Ecto neural progenitor cell (in vitro differentiated cells): ENCODE results near the gene SIX4.

Source experiments
- DNase-seq: peaks from one replicate; pipeline ENCODE4 v3.0.0-alpha.2; 2018; ENCODE audit warnings: low spot score

The SIX4 gene

DNA sequence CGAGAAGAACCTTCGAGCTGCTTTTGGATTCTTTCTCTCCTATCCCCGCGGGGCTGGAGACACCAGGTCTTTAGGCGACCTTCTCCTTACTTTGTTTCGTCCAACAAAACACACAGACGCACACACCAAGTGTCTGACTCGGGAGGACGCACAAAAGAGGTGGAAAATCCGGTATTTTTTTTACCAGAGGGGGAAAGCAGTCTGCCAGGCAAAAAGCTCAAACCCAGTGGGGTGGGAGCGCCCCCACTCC lies 2.1 kb downstream of the SIX4 start:
- no peak for DNase-seq

GRCh38 chr14:60721326-60722106 lies 2.6 kb downstream of the SIX4 start:
- DNase-seq: peak; percentile 77

GRCh38 chr14:60720962-60721325 lies 3.2 kb downstream of the SIX4 start:
- no peak for DNase-seq

GRCh38 chr14:60720391-60720790 lies 3.8 kb downstream of the SIX4 start:
- no peak for DNase-seq

DNA sequence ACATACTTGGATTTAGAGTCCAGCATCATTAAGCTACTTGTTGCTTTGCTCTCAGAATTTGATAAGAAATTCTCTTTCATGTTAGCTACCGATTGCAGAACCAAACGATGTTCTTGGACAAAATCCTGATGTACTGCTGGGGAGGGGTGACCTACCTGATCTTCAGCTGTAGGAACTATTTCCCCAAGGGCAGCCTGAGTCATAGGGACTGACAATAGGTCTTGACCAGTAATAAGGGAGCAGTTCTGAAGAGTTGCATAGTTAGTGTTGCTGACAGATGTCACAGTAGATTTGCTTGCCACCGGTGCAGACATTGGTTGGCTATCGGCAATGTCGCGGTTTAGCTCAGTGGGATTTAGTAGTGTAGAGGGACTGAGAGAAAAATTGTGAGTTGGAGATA lies 10.6 kb downstream of the SIX4 start:
- no peak for DNase-seq

GRCh38 chr14:60710494-60710893 lies 13.7 kb downstream of the SIX4 start:
- no peak for DNase-seq

- DNase-seq: no peak
Measured at GRCh38 chr14:60707858-60708257, 16.3 kb downstream of the SIX4 start.

DNA sequence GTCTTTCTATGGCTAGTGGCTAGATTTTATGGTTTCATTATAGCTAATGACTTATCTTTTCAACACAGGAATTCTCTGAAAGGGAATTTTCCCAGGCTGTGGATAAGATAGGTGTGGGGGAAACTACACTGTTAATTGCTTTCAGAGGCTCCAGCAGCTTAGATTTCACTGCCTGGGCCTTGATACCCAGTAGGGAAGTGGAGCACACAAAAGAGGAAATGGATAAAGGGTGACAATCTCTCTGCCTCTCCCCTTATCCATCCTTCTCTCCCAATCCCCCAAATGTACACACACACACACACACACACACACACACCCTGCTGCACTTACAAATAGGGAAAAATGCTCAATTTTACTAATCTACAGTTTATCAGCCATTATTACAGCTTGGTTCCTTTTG lies 19.1 kb downstream of the SIX4 start:
- no peak for DNase-seq

DNA sequence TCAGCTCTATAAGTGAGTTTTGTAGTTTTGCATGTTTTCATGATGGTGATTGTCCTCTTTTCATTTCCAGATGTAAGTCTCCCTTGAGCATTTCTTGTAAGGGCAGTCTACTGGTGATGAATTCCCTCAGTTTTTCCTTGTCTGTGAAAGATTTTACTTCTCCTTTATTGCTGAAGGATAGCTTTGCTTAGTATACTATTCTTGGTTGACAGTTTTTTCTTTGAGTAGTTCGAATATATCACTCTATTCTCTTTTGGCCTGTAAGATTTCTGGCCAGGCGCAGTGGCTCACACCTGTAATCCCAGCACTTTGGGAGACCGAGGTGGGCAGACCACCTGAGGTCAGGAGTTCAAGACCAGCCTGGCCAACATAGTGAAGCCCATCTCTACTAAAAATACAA lies 23.6 kb downstream of the SIX4 start:
- DNase-seq: no peak

- no peak for DNase-seq
Measured at GRCh38 chr14:60695327-60695726, 28.8 kb downstream of the SIX4 start.

- no peak for DNase-seq
Measured at GRCh38 chr14:60691383-60692113, 32.6 kb downstream of the SIX4 start.

- DNase-seq: no peak
Measured at GRCh38 chr14:60686865-60687264, 37.3 kb downstream of the SIX4 start.

DNA sequence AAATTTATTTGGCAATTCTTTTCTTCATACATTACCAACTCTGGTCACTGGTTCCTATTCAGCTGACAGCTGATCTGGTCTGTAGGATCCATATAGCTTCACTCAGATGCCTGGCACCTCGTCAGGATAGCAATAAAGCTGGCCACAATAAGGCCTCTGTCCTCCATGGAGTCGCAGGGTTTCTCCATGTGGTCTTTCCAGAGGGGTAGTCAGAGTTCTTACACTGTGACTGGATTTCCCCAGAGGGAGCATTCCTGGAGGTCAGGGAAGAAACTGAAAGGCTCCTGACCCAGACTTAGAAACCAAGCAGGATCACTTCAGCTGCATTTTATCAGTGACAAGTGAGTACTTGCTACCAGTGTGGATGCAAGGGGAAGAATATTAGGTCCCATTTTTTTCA lies 39.9 kb downstream of the SIX4 start:
- peak; percentile 45 for DNase-seq

DNA sequence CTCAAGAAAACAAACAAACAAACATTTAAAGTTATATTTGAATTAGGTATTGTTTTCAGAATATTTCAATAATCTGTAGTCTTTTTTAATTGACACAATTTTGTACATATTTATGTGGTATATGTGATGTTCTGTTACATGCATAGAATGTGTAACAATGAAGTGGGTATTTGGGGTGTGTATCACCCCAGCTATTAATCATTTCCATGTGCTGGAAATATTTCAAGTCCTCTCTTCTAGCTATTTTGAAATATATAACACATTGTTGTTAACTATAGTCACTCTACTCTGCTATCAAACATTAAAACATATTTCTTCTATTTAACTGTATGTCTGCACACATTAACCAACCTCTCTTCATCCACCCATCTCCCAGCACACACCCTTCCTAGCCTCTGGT lies 42.9 kb downstream of the SIX4 start:
- DNase-seq: no peak

GRCh38 chr14:60680511-60680910 lies 43.6 kb downstream of the SIX4 start:
- DNase-seq: no peak

DNA sequence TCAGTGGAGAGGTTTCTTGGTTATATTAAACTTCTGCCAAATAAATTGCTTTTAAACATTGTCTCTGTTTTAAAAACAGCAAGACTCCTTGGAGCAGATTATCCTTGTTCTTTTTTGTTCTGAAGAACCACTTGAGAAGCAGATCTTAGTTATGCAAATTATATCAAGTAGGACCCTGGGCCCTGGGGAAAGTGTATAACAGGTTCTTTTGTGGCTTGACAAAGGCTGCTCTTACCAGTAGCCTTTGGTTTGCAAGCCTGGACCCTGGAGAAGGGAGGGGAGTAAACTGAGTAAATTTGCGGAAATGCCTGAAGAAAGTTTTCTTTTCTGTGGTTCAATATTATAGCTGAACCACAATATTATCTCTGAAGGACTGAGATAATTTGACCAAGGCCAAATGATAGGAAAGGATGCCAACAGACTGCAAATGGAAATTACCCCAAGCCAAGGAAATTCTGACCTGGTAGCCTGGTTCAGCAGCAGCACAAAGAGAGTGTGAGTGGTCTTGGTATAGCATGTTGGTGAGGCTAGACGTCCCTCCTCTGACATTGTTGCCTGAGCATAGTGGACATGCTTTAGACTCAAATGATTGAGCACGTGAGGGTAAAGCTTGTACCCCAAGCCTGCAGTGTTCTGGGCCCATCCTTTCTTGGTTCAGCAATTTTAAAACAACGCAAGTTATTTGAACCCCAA lies 44.4 kb downstream of the SIX4 start:
- no peak for DNase-seq

DNA sequence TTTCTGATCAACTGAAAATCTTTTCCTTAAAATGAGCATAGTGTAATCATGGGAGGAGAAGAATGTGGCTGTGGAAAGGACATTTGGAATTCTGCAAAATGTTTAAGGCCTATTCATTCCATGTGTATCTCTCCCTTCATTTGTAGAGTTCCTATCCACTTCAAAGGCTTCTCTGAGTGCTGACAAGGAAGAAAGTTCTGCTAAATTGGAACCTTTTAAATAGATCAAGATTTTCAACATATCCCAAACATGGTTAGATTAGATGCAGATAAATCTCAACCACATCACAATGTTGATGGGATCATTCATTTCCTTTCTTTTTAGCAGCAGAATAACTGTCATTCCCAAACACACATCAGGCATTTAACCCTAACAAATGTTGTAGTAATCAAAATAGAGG lies 46.5 kb downstream of the SIX4 start:
- DNase-seq: no peak

DNA sequence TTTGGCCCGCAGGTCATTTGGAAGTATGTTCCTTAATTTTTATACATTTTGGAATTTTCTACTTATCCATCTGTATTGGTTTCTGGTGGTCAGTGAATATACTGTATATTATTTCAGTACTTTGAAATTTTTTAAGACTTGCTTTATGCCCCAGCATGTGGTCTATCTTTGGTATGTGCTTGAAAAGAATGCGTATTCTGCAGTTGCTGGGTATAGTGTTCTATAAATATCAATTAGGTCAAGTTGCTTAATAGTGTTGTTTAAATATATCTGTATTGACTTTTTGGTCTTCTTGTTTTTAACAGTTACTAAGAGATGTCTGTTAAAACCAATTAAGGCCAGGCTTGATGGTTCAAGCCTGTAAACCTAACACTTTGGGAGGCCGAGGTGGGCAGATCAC lies 53.2 kb downstream of the SIX4 start:
- no peak for DNase-seq

- DNase-seq: no peak
Measured at GRCh38 chr14:60668431-60669112, 55.6 kb downstream of the SIX4 start.

DNA sequence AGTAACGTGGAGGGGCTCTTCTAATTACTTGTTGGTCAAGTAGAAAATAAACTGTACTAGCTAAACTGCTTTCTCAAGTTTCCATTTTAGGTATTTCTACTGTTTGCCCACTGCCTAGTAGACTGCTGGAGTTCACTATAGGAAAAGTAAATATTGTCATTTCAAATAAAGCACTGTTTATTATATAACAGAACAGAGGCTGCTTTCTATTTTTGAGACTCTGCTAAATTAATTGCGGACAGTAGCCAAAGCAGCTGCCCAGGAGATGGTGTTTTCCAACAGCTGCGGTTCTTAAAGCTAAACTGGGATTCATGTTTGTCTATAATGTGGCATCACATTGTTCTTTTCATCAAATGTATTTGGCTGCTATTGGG lies 59.0 kb downstream of the SIX4 start:
- DNase-seq: no peak

DNA sequence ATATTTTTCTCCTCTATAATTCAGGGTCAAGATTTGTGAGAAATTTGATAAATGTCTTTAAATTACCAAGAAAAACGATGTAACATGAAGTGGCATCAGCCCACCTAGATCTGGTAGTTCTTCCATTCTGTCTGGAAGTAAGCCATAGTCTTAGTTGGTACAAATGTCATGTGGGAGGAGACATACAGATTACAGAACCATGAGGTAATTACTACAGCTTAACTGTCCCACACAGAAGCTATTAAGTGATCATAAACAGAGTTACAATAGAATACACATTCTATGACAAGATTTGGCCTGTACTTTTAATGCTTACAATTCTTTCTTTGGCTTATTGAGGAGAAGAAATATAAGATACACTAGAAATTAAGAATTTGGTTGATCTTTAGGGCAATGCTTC lies 61.2 kb downstream of the SIX4 start:
- DNase-seq: no peak

- no peak for DNase-seq
Measured at GRCh38 chr14:60661721-60662120, 62.4 kb downstream of the SIX4 start.
